Epidermal melanocyte (primary cell): Measurements from ENCODE around the gene ACRV1.

ENCODE experiments used
- DNase-seq: peaks from one replicate; pipeline ENCODE4 v3.0.0; 2011; ENCODE audit warnings: low spot score; ENCODE audit not compliant: insufficient read length

The ACRV1 gene

DNA sequence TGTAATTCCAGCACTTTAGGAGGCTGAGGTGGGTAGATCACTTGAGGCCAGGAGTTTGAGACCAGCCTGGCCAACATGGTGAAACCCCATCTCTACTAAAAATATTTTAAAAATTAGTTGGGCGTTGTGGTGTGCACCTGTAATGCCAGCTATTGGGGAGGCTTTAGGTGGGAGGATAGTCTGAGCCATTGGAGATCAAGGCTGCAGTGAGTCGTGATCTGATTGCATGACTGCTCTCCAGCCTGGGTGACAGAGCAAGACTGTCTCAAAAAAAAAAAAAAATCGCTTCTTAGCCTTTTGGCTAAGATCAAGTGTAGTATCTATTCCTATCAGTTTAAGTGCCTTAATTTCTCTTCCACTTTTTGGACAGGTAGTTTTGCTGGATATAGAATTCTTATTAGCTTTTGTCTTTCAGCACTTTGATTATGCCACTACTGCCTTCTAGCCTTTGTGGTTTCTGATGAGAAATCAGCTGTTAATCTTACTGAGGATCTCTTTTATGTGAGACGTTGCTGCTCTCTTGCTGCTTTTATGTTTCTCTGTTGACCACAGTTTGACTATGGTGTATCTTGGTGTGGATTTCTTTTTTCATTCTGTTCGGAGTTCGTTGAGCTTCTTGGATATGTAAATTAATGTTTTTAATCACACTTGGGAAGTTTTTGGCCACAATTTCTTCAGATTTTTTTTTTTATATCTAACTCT lies 31.0 kb downstream of the ACRV1 start:
- DNase-seq = no peak

DNA sequence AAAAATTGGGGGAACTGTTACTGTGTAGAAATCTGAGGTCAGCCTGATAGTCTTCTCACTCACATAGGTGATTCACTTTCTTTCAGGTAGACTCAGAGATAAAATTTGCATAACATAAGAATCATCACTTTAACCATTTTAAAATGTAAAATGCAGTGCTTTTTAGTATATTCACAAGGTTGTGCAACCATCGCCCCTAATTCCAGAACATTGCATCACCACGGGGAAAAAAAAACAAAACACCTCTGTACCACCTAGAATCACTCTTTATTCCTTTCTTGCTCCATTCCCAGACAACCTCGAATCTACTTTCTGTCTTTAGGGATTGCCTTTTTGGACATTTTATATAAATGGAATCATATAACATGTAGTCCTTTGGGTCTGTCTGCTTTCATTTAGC lies 34.8 kb downstream of the ACRV1 start:
- DNase-seq = no peak

DNA sequence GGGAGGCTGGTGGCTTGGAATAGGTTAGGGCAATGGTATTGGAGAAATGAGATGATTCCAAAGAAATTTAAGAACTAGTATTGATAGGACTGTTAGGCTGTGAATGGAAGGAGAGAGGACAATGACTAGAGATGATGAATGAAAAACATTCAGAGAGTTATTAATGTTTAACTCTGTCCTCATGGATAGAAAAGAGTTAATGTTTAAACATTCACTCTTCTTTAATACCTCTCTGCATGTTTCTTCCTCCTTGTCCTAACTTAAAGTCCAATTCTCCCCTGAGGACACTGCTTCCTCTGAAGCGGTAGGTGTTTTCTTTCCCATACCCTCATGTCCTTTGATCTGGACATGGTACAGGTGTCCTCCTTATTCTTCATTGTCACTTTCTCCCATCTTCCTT lies 42.3 kb downstream of the ACRV1 start:
- DNase-seq = no peak

DNA sequence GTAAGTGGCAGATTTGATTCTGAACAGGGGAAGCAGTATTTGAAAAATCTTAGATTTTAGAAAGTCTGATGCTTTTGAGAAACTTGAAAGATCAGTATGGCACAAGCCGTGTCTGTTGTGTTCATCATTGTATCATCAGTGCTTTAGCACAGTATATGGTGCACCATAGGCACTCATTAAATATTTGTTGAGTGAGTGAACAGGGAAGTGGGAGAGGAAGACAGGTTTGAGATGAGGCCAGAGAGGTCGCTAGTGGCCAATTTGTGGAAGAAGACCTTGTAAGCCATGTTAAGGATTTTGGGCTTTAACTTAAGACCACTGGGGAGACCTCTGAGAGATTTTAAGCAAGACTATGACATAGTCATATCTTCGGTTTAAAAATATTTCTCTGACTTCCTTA lies 42.8 kb downstream of the ACRV1 start:
- DNase-seq = no peak

DNA sequence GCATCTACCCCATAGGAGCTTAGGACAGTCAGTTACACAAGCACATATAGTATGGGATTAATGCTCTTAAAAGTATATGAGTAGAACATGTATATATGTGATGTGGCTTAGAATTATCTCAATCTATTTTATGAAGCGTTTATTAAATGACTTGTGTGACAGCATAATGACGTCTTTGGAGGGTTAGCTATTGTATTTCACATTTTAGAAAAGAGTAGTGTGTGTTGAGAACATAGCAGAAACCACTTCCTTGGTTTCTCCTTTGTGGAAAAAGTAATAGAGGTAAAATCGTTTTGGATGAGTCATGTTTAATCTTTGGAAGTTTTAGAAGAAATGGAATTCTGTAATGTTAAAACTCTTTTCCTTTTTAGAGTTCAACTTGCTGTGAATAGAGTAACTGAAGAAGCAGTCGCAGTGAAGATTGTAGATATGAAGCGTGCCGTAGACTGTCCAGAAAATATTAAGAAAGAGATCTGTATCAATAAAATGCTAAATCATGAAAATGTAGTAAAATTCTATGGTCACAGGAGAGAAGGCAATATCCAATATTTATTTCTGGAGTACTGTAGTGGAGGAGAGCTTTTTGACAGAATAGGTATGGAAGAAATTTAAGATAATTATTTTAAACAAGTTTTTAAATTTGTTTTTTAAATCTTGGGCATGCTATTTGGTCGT lies 53.3 kb downstream of the ACRV1 start:
- no peak for DNase-seq

DNA sequence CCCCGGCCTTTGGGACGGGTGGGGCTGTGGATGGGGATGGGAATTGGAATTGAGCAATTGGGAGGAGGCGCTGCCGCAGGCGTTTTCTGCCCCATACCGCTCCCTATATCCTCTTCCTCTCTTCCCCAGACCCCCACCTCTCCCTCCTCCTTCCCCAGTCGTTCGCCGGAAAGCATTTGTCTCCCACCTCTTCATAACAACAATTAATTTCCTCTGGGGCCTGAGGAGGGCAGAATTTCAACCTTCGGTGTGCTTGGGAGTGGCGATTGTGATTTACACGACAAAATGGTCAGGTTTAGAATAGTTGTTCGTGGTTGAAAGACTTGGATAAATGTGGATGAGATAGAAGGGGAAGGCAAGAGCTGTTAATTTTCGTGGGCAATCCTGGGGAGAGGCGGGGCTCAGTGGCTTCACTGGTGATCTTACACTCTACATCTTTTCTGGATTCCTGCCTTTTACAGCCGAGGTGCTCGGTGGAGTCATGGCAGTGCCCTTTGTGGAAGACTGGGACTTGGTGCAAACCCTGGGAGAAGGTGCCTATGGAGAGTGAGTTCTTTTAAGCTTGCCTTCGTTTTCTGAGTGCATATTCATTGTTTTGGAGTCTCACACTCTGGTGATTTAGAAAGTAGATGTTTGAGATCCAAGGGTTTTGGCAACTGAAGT lies 54.2 kb downstream of the ACRV1 start:
- no peak for DNase-seq

DNA sequence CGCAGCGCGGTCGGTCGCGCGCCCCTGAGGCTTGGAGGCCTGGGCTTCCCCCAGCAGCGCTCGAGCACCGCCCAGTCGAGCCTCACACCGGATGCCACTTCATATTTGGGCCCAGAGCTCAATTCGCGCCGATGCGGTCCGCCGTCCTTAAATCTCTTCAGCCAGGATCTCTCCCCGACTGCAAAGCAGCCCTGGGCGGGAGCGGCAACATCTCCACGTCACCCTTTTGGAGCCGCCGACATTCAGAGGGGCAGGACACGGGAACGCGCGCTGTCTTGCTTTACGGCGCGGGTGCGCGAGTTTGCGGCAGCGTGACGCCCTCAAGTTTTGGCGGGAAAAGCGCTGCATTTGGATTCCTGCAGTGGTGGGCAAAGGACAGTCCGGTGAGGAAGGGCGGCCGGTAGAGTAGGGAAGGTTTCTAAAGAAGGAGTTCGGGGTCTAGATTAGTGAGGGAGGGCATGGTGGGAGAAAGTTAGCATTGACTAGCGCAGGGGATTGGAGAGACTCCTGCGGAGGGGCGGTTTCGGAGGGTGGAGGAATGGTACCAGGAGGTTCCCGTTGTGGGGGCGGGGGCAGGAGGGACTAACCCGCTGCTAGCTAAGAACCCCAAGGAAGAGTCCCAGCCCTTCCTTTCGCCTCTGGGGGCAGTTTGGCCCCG lies 54.9 kb downstream of the ACRV1 start:
- DNase-seq = peak; percentile 54

DNA sequence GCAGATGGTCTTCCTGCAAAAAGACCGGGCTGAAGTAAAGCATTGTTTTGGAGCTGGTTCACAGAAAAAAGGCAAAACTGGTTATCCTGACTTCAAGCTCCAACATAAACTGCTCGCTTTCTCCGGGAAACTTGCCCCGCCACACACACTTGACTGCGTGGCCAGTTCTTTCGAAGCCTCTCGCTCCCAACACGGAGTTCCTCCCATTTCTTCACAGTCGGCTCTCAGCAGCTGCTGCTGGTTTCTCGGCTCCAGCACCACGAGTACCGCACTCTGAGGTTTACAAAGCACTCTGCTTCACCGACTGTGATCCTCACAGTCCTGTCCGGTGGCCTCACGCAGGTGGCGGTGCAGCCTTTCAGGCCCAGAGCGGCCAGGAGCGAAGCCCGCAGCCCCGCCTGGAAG lies 55.4 kb downstream of the ACRV1 start:
- DNase-seq = no peak

DNA sequence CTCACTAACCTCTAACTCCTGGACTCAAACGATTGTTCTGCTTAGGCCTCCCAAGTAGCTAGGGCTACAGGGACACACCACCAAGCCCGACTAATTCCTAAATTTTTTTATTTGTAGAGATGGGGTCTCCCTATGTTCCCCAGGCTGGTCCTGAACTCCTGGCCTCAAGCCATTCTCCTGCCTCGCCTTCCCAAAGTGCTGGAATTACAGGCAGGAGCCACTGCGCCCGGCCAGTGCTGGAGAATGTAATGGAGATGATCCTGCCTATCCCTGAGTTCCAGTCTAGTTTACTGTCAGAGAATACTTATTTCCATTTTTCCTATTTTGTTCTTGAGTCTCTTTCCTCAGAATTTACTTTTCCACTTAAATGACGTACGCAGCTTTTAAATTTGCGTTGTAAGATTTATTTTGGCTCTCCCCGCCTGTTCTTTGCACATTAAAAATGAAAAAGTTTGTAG lies 55.9 kb downstream of the ACRV1 start, which contains the start of gene CHEK1:
Gene CHEK1, plus strand, starts transcription at position 408 of the 458 bp plus-strand sequence. CDS start 1,606 bp downstream, outside the sequence.
- DNase-seq = no peak

DNA sequence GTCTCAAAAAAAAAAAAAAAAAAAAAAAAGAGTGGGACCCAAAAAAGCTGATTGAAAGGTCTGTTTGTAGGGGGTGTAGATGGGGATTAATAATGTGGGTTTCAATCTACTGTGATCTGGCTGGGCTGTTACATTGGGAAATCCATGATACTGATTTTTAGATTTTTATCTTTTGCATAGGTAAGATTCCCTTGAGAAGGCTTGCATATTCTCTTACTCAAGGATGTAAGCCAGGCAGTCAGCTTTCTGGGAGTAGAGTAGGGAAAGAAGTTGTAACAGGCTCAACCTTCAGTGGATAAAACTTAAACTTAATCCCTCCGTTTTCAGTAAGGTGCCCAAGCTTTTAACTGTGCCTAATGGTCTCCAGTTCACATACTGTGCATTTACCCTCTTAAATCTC lies 57.6 kb downstream of the ACRV1 start:
- no peak for DNase-seq

DNA sequence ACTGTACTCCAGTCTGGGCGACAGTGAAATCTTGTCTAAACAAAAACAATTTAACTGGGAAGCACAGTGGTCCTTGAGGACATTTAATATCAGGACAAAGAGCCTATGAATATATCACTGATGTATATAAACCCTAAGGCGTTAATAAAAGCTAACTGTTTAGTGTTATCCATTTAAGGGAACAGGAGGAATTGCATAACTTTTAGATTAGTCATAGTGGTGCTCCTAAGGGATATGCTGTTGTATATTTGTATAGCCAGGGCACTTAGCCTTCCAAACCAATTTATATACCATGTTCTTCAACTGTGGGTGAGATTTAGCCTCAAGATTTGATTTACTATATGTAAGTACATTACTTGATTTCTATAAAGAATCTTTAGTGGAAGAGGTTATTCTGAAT lies 58.7 kb downstream of the ACRV1 start:
- DNase-seq = no peak
